UCSD-AML1 (cell line): ENCODE measurements around the gene ST3GAL4.

Experiments used
- DNase-seq: peaks from one replicate; lab custom pipeline; 2025; ENCODE audit not compliant: unreplicated experiment; lab: John Stamatoyannopoulos, UW

The ST3GAL4 gene

DNA sequence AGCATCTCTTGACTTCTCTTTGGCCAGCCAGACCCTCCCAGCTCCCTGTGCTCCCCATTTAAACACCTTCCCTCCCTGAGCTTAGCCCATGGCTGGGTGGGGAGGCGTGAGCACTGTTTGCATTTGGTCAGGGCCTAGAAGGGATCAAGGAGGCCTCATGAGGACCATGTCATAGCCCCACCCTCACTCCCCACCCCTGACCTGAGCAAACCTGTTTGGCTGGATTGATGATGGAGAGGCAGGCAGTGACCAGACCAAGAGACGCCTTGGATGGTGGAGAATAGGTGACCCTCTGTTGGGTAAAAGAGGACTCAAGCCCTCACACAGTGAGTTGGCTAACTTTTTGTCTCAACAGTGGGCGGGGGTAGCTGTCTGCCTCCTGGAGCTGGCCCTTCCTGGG, 49.9 kb downstream of the ST3GAL4 start:
- no peak for DNase-seq

DNA sequence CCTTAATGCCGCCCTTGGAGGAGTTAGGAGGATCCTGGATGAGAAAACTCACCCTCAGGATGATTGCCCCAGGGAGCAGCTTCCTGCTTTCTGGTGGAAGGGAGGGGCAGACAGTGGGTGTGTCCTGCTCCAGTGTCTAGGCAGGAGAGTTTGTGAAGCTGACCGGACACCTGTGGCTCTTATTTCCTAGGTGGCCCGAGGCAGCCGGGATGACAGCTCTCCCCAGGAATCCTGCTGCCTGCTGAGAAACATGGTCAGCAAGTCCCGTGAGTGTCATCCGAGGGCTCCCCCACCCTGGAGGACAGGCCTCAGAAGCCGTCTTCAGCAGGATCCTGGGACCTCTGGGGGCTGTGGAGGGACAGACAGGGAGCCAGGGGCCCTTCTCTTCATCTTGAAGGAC, 50.4 kb downstream of the ST3GAL4 start:
- no peak for DNase-seq

DNA sequence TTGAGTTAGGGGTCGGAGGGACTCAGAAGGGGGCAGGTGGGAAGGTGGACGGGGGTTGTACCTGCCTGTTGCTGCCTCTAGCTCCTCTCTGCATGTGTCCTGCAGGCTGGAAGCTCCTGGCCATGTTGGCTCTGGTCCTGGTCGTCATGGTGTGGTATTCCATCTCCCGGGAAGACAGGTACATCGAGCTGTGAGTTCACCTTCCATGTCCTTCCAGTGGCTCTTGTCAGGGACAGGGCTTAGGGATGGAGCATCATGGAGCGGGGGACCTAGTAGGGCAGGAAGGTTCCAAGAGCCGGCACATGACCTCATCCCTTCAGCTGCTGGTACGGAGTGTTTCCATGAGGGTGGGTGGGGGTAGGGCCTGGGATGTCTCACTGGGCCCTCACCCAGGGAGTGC, 50.9 kb downstream of the ST3GAL4 start:
- DNase-seq = no peak

DNA sequence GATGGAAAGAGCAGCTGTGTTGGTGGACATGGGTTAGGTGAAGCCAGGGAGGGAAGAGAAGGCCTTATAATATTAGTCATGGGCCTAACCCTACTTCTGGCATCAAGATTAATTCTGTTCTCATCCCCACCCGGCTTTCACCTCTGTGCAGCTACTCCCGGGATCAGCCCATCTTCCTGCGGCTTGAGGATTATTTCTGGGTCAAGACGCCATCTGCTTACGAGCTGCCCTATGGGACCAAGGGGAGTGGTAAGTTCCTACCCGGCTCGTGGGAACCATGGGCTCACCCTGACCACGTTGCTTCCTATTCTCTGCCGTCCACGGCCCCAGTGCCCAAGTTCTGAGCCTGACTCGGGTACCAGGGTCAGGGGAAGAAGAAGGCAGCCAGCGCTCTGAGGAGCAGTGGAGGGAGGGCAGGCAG, 51.6 kb downstream of the ST3GAL4 start:
- DNase-seq = no peak

DNA sequence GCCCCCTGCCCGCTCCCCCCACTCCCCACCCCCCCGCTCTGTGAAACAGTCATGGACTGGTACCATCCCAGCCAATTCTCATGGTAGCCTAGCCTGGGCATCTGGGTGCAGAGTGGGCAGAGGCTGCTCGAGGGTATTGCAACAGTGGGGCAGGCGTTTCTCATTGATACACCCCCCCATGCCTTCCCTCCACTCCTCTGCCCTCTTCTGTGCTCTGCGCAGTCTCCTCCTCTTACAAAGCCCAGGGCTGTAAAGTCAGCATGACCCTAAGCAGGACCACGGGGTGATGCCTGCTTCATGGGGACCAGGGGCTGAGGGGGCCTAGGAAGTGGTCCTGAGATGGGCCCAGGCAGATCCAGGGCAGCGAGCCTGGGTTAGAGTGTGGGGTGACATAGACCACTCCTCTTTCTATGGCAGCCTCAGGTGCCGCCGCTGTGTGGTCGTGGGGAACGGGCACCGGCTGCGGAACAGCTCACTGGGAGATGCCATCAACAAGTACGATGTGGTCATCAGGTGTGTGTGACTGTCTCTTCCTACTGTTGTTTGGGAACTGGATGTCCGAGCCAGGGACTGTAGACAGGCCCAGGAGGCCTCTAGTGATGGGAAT, 52.3 kb downstream of the ST3GAL4 start:
- no peak for DNase-seq

DNA sequence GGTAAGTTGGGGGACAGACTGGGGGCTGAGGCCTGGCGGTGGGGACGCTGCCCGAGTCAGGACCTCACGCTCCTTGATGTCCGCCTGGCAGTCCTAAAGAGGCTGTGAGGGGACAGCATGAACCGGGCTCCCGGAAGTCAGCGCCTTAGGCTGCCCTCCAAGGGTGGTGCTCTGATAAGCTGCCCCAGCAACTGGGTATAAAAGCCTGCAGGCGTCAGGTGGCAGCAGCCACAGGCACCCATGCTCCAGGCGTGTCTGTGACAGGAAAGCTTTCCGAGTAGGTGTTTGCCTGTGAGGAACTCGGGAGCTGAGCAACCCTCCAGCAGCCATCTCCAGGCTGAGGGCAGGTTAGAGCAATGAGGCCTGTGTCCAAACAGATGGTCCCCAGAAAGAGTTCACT, 53.0 kb downstream of the ST3GAL4 start:
- no peak for DNase-seq

DNA sequence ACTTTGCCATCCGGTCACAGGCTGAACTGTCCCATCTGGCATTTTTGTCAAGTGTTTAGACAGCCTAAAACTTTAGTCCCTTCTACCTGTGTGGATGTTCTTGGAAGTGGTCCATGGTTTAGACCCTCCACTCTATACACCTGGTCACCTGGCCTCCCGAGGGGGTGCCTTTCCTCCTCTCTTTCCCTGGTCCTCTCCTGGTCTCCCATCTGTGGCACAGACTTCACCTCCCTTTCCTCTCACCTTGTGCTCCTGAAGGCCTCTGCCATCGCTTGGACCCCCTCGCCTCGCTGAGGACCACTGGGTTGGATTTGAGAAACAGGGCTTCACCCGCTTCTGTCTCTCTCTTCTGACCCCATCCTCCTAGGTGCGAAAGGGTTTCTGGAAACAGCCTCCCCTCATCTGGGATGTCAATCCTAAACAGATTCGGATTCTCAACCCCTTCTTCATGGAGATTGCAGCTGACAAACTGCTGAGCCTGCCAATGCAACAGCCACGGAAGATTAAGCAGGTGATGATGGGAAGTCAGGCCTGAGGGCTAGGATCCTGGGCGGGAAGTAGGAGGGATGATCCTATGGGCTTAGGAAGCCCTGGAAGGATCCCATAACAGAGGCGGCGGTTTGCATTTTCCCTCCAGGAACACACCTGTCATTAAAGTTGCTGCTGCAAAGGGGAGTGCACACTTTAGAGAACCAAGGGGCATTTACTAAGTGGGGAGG, 53.6 kb downstream of the ST3GAL4 start:
- no peak for DNase-seq

DNA sequence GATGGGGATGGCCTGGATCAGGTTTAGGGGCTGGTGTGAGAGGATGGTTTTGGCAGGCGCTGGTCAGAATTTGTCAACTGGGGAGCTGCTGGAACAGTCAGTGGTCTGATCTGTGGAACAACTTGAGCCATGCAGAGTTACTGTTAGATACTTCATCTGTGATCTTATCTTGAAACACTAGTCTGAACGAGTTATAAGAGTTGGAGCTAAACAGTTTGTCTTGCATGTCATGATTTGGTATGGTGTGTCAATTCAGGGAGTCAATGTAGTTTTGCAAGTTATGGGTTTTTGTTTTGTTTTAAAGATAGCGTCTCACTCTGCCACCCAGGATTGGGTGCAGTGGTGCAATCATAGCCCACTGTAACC, 54.1 kb downstream of the ST3GAL4 start:
- no peak for DNase-seq

DNA sequence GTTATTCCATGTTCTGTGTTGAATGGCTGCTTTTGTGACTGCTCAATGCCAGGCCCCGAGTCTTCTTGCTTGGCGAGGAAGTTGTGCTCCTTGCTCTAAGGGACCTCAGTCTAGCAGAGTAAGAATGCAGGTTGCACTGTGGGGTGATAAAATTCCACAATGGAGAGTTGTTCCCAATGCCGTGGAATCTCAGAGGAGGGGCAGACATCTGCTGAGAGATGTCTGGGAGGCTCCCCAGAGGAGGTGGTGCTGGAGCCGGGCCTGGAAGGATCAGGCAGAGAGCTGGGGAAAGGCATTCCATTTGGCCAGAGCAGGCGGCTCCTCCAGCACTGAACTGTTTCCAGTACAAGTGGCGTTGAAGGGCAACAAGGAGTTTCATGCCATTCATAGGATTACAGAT, 55.2 kb downstream of the ST3GAL4 start:
- DNase-seq = no peak

DNA sequence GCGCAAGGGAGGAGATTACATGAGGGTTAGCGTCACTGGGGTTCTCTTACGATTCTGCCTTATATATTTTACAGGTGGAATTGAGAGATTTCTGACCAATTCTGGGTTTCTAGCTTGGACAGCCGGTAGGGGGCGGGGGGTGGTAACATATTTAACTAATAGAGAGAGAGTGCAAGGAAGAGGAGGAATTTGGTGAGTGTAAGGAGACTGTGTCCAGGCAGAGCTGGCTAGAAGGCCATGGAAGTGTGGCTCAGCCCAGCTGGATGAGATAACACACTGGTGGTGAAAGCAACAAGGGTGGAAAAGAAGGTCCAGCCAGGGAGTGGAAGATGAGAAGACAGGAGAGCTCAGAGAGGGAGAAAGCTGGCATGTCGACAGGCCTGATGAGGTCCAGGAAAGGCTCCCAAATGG, 56.5 kb downstream of the ST3GAL4 start:
- DNase-seq = no peak

DNA sequence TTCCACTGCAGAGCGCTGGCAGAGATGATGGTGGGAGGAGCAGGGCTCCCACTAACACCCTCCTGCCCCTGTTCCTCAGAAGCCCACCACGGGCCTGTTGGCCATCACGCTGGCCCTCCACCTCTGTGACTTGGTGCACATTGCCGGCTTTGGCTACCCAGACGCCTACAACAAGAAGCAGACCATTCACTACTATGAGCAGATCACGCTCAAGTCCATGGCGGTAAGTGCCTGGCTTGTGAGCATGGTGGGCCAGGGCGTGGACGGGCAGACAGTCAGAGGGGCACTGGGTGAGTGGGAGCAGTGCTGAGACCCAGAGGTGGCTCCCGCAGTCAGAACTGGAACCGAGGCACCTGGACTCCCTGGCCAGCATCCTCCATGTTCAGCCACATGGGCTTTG, 57.9 kb downstream of the ST3GAL4 start:
- no peak for DNase-seq

DNA sequence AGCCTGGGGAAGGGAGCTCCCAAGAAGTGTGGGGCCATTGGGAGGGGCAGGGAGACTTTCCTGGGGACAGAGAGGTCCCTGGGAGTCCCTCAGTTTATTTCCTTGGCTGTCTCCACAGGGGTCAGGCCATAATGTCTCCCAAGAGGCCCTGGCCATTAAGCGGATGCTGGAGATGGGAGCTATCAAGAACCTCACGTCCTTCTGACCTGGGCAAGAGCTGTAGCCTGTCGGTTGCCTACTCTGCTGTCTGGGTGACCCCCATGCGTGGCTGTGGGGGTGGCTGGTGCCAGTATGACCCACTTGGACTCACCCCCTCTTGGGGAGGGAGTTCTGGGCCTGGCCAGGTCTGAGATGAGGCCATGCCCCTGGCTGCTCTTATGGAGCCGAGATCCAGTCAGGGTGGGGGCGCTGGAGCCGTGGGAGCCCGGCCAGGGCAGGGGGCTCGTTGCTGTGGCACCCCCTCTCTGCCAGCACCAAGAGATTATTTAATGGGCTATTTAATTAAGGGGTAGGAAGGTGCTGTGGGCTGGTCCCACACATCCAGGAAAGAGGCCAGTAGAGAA, 58.4 kb downstream of the ST3GAL4 start:
- no peak for DNase-seq

DNA sequence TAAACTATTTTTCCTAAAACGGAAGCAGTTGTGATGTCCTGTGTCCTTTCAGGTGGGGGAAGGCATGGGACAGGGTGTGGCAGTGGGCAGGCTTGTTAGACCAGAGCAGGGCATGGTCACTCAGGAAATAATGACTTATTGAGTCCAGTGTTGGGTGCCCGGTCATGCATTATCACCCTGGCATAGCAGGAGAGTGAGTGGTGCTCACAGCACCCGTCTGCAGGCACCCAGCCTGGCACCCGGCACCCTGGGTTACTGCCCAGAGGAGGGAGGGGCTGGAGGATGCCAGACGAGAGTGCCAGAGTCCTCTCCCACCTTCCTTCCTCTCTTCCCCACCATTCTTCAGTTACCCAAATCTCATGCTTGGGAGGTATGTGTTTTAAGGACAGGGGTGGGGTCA, 59.1 kb downstream of the ST3GAL4 start:
- DNase-seq = no peak

DNA sequence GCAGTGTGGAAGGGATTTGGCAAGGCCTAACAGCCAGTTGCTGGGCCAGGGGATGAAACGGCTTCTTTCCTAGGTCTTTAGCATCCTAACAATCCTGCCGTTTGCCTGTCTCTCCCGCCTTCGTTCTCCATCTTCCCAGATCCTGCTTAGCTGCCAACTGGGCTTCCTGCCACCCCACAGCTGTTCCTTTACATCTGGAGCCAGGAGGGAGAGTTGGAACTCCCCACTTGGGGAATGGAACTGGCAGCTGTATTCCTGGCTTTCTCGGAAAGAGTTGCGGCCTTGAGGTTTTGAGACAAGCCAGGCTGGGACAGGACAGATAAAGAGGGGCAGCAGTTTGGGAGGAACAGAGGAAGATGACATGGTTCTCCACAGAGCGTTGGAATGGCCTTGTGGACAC, 59.6 kb downstream of the ST3GAL4 start:
- DNase-seq = no peak

DNA sequence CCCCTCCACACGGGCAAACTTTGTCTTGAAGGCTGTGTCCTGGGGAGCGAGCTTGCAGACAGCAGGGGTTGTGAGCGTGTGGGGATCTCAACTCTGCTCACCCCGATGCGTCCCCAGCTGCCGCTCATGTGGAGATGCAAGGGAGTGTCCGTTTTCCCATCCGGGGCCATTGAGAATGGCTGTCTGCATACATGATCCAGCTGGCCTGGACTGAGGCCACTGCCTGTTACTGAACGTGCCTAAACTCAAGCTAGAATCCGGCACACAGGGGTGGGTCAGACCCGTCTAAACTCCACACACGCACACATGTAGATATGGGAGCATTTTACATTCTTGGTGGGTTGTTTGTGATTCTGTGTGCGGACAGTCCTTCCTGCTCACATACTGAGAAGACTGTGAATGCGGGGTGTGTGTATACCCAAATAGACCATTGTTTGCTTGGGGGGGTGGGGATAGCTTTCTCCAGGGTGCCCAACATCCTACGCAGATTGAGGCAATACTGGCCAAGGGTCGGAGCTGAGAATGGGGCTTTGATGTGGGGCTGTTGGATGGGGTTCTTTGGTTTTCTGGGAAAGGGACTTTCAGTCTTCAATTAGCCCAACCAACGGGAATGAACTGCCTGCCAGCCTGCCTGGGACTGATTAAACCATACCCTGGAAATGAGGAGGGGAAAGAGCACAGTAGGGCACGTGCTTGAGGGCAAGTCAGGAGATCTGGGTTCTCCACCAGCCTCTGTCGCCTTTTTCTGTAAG, 60.4 kb downstream of the ST3GAL4 start:
- no peak for DNase-seq

DNA sequence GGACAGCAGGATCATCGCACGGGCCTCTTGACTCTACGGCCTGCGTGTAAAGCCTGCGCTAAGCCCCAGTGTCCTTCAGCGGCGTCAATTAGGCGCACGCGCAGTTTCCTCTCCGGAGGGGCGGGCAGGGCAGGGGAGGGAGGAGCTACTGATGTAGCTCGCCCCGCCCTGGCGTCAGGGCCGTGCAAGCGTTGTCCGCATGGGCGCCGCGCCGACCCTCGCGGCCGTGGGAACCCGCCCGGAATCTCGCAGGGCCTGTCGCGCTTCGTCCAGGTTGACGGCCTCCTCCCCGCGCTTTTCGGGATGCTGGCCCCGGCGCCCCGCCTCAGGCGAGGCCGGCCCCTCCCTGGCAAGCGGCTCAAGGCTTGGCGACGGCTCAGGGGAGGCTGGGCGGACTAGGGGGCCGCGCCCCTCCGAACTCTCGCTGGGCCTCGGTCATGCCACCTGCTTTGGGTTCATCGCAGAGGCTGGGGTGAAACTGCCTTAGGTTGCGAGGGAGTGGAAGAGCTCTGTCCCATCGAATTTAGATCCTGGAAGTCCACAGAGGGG, 61.1 kb downstream of the ST3GAL4 start:
- DNase-seq = no peak

DNA sequence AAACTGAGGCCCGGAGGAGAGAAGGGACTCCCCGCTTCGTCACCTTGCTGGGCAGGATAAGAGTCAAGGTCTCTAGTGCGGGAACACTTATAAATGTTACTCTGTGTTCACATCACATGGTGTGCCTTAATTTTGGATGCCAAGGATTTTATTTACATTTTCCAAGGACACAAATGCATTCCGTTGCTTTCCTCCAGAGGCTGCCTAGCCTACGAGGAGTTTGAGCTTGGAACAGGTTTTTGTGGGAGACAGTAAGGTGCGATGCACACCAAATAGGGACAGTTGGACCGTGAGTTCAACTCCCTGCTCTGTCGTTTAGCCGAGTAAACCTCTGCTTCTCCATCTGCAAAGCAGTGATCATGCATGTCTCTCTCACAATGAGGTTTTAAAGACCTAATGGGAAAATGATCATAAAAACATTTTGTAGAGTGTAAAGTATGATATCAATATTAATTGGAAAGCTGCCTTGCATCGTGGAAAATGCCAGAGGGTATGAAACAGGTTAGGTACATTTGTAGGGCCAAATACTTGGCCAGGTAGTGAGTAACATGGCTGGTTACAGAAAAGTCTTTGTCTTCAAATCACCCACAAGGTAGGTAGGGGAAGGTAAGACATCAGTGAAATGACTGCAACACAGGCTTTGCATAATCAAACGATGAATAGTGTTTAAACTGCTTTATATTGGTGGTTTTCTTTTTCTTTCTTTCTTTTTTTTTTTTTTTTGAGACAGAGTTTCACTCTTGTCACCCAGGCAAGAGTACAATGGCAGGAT, 61.8 kb downstream of the ST3GAL4 start:
- no peak for DNase-seq

DNA sequence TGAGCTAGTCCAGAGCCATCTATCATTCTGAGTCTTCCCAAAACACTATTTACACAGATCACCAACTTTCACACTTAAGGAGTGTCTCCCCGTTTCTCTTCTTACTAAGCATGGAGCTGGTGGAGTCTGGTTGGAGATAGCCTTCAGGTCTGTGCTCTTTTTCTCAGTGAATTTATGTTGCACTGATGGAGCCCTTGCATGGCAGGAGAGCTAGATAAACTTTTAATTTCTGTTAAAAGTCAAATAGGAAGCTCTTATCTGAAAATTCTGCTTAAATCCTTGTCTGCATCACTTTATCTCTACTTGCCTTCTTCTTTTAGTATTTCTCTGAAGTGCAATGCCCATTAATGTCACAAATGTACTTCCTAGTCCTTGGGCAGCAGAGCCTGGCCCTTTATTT, 63.4 kb downstream of the ST3GAL4 start:
- no peak for DNase-seq

DNA sequence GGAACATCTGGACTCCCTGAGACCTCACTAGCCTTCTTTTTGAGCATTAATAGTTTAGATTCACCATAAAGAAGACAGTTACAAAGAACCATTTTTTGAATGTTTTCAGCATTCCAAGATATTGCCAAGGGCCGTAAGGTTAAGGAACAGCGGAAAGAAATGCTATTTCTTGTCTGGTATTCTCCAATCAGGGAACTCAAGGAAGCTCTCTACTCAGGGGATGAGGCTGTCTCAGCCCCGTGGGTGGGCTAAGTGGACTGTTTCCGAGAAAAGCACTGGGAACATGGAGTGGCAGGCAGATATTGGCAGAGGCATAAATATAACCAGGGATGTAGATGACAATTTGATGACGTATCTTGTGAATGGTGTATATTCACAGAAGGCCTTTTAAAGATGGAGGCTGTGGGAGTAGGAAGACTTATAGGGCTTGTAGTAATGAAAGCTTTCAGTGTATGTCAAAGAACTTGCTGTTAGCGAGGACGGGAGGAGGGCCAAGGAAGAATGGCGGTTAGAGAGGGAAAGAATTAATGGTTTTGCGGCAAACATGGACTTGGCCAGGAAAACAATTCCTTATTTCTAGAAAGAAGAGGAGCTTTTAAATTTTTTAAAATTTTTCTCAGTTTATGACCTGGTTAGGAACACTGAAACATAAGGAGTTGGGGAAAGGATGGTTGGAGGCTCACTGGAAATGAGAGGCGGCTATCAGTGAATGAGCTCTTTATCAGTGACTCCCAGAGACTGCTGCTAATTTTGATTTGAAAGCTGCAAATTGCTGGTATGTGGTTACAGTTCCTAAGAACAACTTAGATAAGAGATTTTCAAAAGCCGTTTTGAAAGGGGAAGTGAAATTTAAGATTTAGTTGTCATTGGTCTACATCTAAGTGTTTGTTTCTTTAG, 64.6 kb downstream of the ST3GAL4 start:
- no peak for DNase-seq

DNA sequence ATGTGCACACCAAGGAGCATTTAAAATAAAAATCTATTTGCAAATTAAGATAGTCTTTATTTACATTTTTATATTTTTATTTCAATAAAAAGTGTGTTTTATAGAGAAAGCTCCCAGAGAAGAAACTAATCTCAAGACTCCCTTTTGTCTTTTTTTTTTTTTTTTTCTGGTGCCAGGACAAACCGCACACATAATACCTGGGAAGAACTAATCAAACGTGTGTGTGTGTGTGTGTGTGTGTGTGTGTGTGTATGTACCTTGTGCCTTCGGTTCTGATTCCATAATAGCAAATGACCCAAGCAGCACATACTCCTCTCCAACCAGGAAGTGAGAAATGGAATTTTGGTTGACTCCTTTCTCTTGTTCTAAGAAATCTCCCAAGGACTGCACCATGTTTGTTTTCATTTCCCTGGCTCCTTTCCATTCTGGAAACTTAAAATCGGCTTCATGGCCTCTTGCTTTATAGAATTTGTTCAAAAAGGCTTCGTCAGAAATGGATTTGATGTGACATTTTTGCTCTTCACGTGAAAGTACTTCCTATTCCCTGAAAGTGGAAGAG, 65.3 kb downstream of the ST3GAL4 start:
- no peak for DNase-seq
